GM23338 (cell line): ENCODE measurements around the gene CRABP1. TPM values are rescaled to one million over a fixed set of nuclear protein-coding genes. Genes with fewer than 3 reads are reported as not detected.

Experiments
- ATAC-seq: fragments of 200-7000 bp; cut with Tn5 transposase; 3 replicates; pipeline ENCODE4 v1.9.1; 2020
- DNase-seq: peaks from one replicate; pipeline ENCODE4 v3.0.0-alpha.2; 2015; ENCODE audit warnings: low spot score
- H2AFZ ChIP-seq: fragments of 200-600 bp; sonication (generic); 2 replicates; pipeline ENCODE4 v1.8.0; 2016; ENCODE audit warnings: antibody characterized with exemption, mild to moderate bottlenecking, moderate library complexity
- H3F3A ChIP-seq: fragments of 200-600 bp; sonication (generic); replicated peaks from 2 replicates; pipeline ENCODE4 v1.8.0; 2017; ENCODE audit warnings: antibody characterized with exemption, mixed run types, low read depth
- H3K27ac ChIP-seq: fragments of 200-600 bp; sonication (generic); 2 replicates; pipeline ENCODE4 v1.6.1; 2016; ENCODE audit warnings: low read depth
- H3K27me3 ChIP-seq: fragments of 200-600 bp; sonication (generic); 2 replicates; pipeline ENCODE4 v1.8.0; 2016; ENCODE audit warnings: mild to moderate bottlenecking, mixed run types, moderate library complexity; ENCODE audit not compliant: insufficient read depth
- H3K36me3 ChIP-seq: fragments of 200-600 bp; sonication (generic); 2 replicates; pipeline ENCODE4 v1.8.0; 2016; ENCODE audit warnings: mild to moderate bottlenecking; ENCODE audit not compliant: insufficient read depth
- H3K4me1 ChIP-seq: fragments of 200-600 bp; sonication (generic); 2 replicates; pipeline ENCODE4 v1.8.0; 2016; ENCODE audit warnings: mild to moderate bottlenecking, moderate library complexity; ENCODE audit not compliant: insufficient read depth
- H3K4me2 ChIP-seq: fragments of 200-600 bp; sonication (generic); 2 replicates; pipeline ENCODE4 v1.7.1; 2017; ENCODE audit warnings: mixed run types
- H3K4me3 ChIP-seq: fragments of 200-600 bp; sonication (generic); 2 replicates; pipeline ENCODE4 v1.6.1; 2016; ENCODE audit warnings: mixed run types
- H3K79me2 ChIP-seq: fragments of 200-600 bp; sonication (generic); replicated peaks from 2 replicates; pipeline ENCODE4 v1.8.0; 2017; ENCODE audit warnings: mild to moderate bottlenecking; ENCODE audit not compliant: insufficient read depth
- H3K9me2 ChIP-seq: fragments of 200-600 bp; sonication (generic); 2 replicates; pipeline ENCODE4 v1.8.0; 2017; ENCODE audit not compliant: insufficient read depth
- H4K20me1 ChIP-seq: fragments of 200-600 bp; sonication (generic); replicated peaks from 2 replicates; pipeline ENCODE4 v1.8.0; 2017; ENCODE audit warnings: mild to moderate bottlenecking; ENCODE audit not compliant: insufficient read depth
- H3K27ac Mint-ChIP-seq: 2 replicates; pipeline ENCODE4 v1.8.0; 2020; ENCODE audit warnings: inconsistent platforms, mild to moderate bottlenecking, moderate library complexity, mixed read lengths
- H3K27me3 Mint-ChIP-seq: 3 replicates; pipeline ENCODE4 v1.8.0; 2022; ENCODE audit warnings: low read depth, mild to moderate bottlenecking, moderate library complexity, mixed read lengths, inconsistent platforms; ENCODE audit not compliant: insufficient read depth, poor library complexity
- H3K36me3 Mint-ChIP-seq: 3 replicates; pipeline ENCODE4 v1.8.0; 2021; ENCODE audit warnings: low read depth, mild to moderate bottlenecking, inconsistent platforms, moderate library complexity, mixed read lengths
- H3K4me1 Mint-ChIP-seq: 3 replicates; pipeline ENCODE4 v1.8.0; 2020; ENCODE audit warnings: mild to moderate bottlenecking, inconsistent platforms, mixed read lengths
- H3K4me3 Mint-ChIP-seq: 3 replicates; pipeline ENCODE4 v1.8.0; 2021; ENCODE audit warnings: moderate library complexity, mild to moderate bottlenecking, inconsistent platforms, mixed read lengths
- H3K9me3 Mint-ChIP-seq: 3 replicates; pipeline ENCODE4 v1.8.0; 2020; ENCODE audit warnings: moderate library complexity, mild to moderate bottlenecking, inconsistent platforms, mixed read lengths
- CREB1 ChIP-seq: fragments of 250-450 bp; sonication (Bioruptor Pico); IDR thresholded peaks from 2 replicates; pipeline ENCODE4 v1.5.0; 2020; ENCODE audit warnings: low read depth, mild to moderate bottlenecking, moderate library complexity
- EZH2 ChIP-seq: fragments of 200-600 bp; sonication (generic); IDR thresholded peaks from one replicate; pipeline ENCODE4 v1.8.0; 2017; ENCODE audit warnings: antibody characterized with exemption, mild to moderate bottlenecking, low read depth; ENCODE audit not compliant: unreplicated experiment
- EZH2phosphoT487 ChIP-seq: fragments of 200-600 bp; sonication (generic); IDR thresholded peaks from one replicate; pipeline ENCODE4 v1.8.1; 2018; ENCODE audit warnings: antibody characterized with exemption; ENCODE audit not compliant: unreplicated experiment
- JUNB ChIP-seq: IDR thresholded peaks from one replicate; pipeline ENCODE4 v1.6.1; 2016; ENCODE audit warnings: antibody characterized with exemption; ENCODE audit not compliant: unreplicated experiment
- NANOG ChIP-seq: IDR thresholded peaks from 2 replicates; pipeline ENCODE4 v1.6.1; 2016; ENCODE audit warnings: antibody characterized with exemption, borderline replicate concordance
- POLR2AphosphoS5 ChIP-seq: IDR thresholded peaks from 2 replicates; pipeline ENCODE4 v1.6.1; 2016; ENCODE audit warnings: antibody characterized with exemption, low read depth
- STAT1 ChIP-seq: IDR thresholded peaks from one replicate; pipeline ENCODE4 v1.6.1; 2016; ENCODE audit warnings: antibody characterized with exemption; ENCODE audit not compliant: unreplicated experiment
- ZNF114 ChIP-seq: fragments of 250-450 bp; sonication (Bioruptor Pico); IDR thresholded peaks from 2 replicates; pipeline ENCODE4 v1.5.0; 2020; ENCODE audit warnings: mild to moderate bottlenecking, moderate library complexity
- ZNF331 ChIP-seq: fragments of 250-450 bp; sonication (Bioruptor Pico); IDR thresholded peaks from 2 replicates; pipeline ENCODE4 v1.5.0; 2020; ENCODE audit warnings: low read depth, mild to moderate bottlenecking, moderate library complexity
- polyA plus RNA-seq: library from polyadenylated mRNA; unstranded; fragments of >200 nt; fragmentation: Nextera tagmentation; extraction: Ambion mirVana; gene quantifications from 2 replicates; pipeline ENCODE4 v1.2.1, GENCODE V29; 2016
- total RNA-seq: library from RNA; depleted of rRNA; stranded (reverse); fragments of >200 nt; shearing (Covaris generic); gene quantifications from 2 replicates; pipeline ENCODE4 v1.2.3, GENCODE V29; 2014
- TF ChIP-seq, protein P1 (sequence below), 2 experiments: fragments of 200-600 bp in 1 of 2; sonication (generic) in 1 of 2; conservative IDR thresholded peaks; 2 replicates each; pipeline versions ENCODE4 v1.5.1 to v1.6.1; 2016 to 2017; ENCODE audit warnings: antibody characterized with exemption in 2 of 2, low read depth in 2 of 2, mild to moderate bottlenecking in 2 of 2, moderate library complexity in 1 of 2
- TF ChIP-seq, protein P2 (sequence below): fragments of 250-450 bp; sonication (Bioruptor Pico); IDR thresholded peaks from 2 replicates; pipeline ENCODE4 v1.5.0; 2020; ENCODE audit warnings: mild to moderate bottlenecking, moderate library complexity
- TF ChIP-seq, protein P3 (sequence below): IDR thresholded peaks from 2 replicates; pipeline ENCODE4 v1.6.1; 2016; ENCODE audit warnings: antibody characterized with exemption
- TF ChIP-seq, protein P4 (sequence below): IDR thresholded peaks from one replicate; pipeline ENCODE4 v1.6.1; 2018; ENCODE audit warnings: antibody characterized with exemption; ENCODE audit not compliant: unreplicated experiment

The CRABP1 gene
- total and polyA plus RNA-seq, 2 experiments from 2014 or later: 156 to 522 TPM

DNA sequence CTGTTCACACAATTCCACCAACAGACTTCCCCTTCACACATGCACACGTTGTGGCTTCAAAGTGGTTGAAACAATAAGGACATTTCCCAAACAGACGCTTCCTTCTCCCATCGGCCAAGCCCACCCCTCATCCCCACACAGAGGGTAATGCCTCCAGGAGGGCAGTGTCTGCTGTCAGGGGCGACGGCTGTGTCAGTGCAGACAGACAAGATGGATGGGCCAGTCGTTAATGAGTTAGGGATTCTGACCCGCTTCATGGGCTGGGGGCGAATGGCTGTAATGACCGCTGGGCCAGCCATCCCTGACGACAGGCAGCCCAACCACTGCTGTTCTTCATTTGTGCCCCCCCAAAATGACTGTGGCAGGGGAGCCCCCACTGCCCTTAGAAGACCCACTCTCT is 20.6 kb upstream of the CRABP1 start:
- H3F3A ChIP-seq: peaks cover 14% of the 10 kb centered on the region; the same call in 1 of the 2 replicates
- no peak overlapping the region for H3K27ac ChIP-seq
- ATAC-seq (no peak), DNase-seq (no peak)
- no peak overlapping the region for H3K4me2 ChIP-seq
- Mint-ChIP-seq H3K27ac (no peak overlapping the region), H3K4me3 (no peak overlapping the region; the same call in 2 of the 3 replicates), H3K4me1 (peaks cover 61% of the 10 kb centered on the region), H3K27me3 (peaks cover 12% of the 10 kb centered on the region), H3K36me3 (no peaks in the 10 kb centered on the region), H3K9me3 (no peaks in the 10 kb centered on the region; the same call in 2 of the 3 replicates)
- no peaks in the 10 kb centered on the region for H3K79me2 ChIP-seq
- TF ChIP-seq ZNF114 (CRISPR knock-in tag) (no peak), JUNB (no peak), POLR2AphosphoS5 (no peak), EZH2 (no peak), ZNF331 (CRISPR knock-in tag) (no peak), NANOG (no peak), STAT1 (no peak), EZH2phosphoT487 (no peak), CREB1 (CRISPR knock-in tag) (no peak)
- TF ChIP-seq, protein P1, sequence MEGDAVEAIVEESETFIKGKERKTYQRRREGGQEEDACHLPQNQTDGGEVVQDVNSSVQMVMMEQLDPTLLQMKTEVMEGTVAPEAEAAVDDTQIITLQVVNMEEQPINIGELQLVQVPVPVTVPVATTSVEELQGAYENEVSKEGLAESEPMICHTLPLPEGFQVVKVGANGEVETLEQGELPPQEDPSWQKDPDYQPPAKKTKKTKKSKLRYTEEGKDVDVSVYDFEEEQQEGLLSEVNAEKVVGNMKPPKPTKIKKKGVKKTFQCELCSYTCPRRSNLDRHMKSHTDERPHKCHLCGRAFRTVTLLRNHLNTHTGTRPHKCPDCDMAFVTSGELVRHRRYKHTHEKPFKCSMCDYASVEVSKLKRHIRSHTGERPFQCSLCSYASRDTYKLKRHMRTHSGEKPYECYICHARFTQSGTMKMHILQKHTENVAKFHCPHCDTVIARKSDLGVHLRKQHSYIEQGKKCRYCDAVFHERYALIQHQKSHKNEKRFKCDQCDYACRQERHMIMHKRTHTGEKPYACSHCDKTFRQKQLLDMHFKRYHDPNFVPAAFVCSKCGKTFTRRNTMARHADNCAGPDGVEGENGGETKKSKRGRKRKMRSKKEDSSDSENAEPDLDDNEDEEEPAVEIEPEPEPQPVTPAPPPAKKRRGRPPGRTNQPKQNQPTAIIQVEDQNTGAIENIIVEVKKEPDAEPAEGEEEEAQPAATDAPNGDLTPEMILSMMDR (conservative IDR thresholded peaks at IDR 0.05; ENCODE audit: low read depth in 2 of 2): no peak
- TF ChIP-seq, protein P2, sequence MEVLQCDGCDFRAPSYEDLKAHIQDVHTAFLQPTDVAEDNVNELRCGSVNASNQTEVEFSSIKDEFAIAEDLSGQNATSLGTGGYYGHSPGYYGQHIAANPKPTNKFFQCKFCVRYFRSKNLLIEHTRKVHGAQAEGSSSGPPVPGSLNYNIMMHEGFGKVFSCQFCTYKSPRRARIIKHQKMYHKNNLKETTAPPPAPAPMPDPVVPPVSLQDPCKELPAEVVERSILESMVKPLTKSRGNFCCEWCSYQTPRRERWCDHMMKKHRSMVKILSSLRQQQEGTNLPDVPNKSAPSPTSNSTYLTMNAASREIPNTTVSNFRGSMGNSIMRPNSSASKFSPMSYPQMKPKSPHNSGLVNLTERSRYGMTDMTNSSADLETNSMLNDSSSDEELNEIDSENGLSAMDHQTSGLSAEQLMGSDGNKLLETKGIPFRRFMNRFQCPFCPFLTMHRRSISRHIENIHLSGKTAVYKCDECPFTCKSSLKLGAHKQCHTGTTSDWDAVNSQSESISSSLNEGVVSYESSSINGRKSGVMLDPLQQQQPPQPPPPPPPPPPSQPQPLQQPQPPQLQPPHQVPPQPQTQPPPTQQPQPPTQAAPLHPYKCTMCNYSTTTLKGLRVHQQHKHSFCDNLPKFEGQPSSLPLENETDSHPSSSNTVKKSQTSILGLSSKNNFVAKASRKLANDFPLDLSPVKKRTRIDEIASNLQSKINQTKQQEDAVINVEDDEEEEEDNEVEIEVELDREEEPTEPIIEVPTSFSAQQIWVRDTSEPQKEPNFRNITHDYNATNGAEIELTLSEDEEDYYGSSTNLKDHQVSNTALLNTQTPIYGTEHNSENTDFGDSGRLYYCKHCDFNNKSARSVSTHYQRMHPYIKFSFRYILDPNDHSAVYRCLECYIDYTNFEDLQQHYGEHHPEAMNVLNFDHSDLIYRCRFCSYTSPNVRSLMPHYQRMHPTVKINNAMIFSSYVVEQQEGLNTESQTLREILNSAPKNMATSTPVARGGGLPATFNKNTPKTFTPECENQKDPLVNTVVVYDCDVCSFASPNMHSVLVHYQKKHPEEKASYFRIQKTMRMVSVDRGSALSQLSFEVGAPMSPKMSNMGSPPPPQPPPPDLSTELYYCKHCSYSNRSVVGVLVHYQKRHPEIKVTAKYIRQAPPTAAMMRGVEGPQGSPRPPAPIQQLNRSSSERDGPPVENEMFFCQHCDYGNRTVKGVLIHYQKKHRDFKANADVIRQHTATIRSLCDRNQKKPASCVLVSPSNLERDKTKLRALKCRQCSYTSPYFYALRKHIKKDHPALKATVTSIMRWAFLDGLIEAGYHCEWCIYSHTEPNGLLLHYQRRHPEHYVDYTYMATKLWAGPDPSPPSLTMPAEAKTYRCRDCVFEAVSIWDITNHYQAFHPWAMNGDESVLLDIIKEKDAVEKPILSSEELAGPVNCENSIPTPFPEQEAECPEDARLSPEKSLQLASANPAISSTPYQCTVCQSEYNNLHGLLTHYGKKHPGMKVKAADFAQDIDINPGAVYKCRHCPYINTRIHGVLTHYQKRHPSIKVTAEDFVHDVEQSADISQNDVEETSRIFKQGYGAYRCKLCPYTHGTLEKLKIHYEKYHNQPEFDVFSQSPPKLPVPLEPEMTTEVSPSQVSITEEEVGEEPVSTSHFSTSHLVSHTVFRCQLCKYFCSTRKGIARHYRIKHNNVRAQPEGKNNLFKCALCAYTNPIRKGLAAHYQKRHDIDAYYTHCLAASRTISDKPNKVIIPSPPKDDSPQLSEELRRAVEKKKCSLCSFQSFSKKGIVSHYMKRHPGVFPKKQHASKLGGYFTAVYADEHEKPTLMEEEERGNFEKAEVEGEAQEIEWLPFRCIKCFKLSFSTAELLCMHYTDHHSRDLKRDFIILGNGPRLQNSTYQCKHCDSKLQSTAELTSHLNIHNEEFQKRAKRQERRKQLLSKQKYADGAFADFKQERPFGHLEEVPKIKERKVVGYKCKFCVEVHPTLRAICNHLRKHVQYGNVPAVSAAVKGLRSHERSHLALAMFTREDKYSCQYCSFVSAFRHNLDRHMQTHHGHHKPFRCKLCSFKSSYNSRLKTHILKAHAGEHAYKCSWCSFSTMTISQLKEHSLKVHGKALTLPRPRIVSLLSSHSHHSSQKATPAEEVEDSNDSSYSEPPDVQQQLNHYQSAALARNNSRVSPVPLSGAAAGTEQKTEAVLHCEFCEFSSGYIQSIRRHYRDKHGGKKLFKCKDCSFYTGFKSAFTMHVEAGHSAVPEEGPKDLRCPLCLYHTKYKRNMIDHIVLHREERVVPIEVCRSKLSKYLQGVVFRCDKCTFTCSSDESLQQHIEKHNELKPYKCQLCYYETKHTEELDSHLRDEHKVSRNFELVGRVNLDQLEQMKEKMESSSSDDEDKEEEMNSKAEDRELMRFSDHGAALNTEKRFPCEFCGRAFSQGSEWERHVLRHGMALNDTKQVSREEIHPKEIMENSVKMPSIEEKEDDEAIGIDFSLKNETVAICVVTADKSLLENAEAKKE (CRISPR knock-in tag): no peak
- TF ChIP-seq, protein P3, sequence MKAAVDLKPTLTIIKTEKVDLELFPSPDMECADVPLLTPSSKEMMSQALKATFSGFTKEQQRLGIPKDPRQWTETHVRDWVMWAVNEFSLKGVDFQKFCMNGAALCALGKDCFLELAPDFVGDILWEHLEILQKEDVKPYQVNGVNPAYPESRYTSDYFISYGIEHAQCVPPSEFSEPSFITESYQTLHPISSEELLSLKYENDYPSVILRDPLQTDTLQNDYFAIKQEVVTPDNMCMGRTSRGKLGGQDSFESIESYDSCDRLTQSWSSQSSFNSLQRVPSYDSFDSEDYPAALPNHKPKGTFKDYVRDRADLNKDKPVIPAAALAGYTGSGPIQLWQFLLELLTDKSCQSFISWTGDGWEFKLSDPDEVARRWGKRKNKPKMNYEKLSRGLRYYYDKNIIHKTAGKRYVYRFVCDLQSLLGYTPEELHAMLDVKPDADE: no peak
- TF ChIP-seq, protein P4, sequence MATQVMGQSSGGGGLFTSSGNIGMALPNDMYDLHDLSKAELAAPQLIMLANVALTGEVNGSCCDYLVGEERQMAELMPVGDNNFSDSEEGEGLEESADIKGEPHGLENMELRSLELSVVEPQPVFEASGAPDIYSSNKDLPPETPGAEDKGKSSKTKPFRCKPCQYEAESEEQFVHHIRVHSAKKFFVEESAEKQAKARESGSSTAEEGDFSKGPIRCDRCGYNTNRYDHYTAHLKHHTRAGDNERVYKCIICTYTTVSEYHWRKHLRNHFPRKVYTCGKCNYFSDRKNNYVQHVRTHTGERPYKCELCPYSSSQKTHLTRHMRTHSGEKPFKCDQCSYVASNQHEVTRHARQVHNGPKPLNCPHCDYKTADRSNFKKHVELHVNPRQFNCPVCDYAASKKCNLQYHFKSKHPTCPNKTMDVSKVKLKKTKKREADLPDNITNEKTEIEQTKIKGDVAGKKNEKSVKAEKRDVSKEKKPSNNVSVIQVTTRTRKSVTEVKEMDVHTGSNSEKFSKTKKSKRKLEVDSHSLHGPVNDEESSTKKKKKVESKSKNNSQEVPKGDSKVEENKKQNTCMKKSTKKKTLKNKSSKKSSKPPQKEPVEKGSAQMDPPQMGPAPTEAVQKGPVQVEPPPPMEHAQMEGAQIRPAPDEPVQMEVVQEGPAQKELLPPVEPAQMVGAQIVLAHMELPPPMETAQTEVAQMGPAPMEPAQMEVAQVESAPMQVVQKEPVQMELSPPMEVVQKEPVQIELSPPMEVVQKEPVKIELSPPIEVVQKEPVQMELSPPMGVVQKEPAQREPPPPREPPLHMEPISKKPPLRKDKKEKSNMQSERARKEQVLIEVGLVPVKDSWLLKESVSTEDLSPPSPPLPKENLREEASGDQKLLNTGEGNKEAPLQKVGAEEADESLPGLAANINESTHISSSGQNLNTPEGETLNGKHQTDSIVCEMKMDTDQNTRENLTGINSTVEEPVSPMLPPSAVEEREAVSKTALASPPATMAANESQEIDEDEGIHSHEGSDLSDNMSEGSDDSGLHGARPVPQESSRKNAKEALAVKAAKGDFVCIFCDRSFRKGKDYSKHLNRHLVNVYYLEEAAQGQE: no peak
- no peaks in the 10 kb centered on the region for H3K36me3 ChIP-seq
- H3K27me3 ChIP-seq: no peaks in the 10 kb centered on the region
- no peaks in the 10 kb centered on the region for H4K20me1 ChIP-seq
- H2AFZ ChIP-seq: no peak overlapping the region
- no peak overlapping the region for H3K4me3 ChIP-seq
- H3K9me2 ChIP-seq: no peaks in the 10 kb centered on the region
- H3K4me1 ChIP-seq: peaks cover 36% of the 10 kb centered on the region
